SJCRH30 (cell line): Measurements from ENCODE around the gene FDXR. TPM values are rescaled to one million over a fixed set of nuclear protein-coding genes. Genes with fewer than 3 reads are reported as not detected.

Experiments used
- DNase-seq, 2 experiments: peaks; one replicate each; pipeline ENCODE4 v3.0.0-alpha.2; 2015 to 2020
- H3K27ac ChIP-seq: fragments of 250-450 bp; sonication (Bioruptor Pico); 2 replicates; pipeline ENCODE4 v1.5.1; 2020; ENCODE audit warnings: mild to moderate bottlenecking, moderate library complexity
- H3K27me3 ChIP-seq: fragments of 250-450 bp; sonication (Bioruptor Pico); 2 replicates; pipeline ENCODE4 v1.5.1; 2020; ENCODE audit warnings: mild to moderate bottlenecking, moderate library complexity
- H3K36me3 ChIP-seq: fragments of 250-450 bp; sonication (Bioruptor Pico); 2 replicates; pipeline ENCODE4 v1.5.1; 2020; ENCODE audit warnings: mild to moderate bottlenecking, moderate library complexity
- H3K4me1 ChIP-seq: fragments of 250-450 bp; sonication (Bioruptor Pico); 2 replicates; pipeline ENCODE4 v1.5.1; 2020; ENCODE audit warnings: mild to moderate bottlenecking, moderate library complexity
- H3K4me3 ChIP-seq: fragments of 250-450 bp; sonication (Bioruptor Pico); 2 replicates; pipeline ENCODE4 v1.5.1; 2020; ENCODE audit warnings: mild to moderate bottlenecking, moderate library complexity
- H3K9me3 ChIP-seq: fragments of 250-450 bp; sonication (Bioruptor Pico); replicated peaks from 2 replicates; pipeline ENCODE4 v1.5.1; 2020; ENCODE audit warnings: mild to moderate bottlenecking, moderate library complexity
- total RNA-seq: library from RNA; depleted of rRNA; stranded (reverse); fragments of >200 nt; shearing (Covaris generic); gene quantifications from 2 replicates; pipeline ENCODE4 v1.2.3, GENCODE V29; 2014

FDXR gene
- total RNA-seq, 1 experiment from 2014 or later, result 7.2 TPM

- no peaks in the 10 kb centered on the region for H3K9me3 ChIP-seq
- no peaks in the 10 kb centered on the region for H3K4me1 ChIP-seq
- no peaks in the 10 kb centered on the region for H3K36me3 ChIP-seq
- DNase-seq, result no peak
- H3K27ac ChIP-seq, result no peak overlapping the region
- no peak overlapping the region for H3K4me3 ChIP-seq
- peaks cover 53% of the 10 kb centered on the region for H3K27me3 ChIP-seq
Measured at GRCh38 chr17:74882517-74883240, 9.9 kb upstream of the FDXR start.

- peaks cover 46% of the 10 kb centered on the region for H3K27me3 ChIP-seq
- H3K4me1 ChIP-seq, result no peaks in the 10 kb centered on the region
Measured at GRCh38 chr17:74881073-74881472, 8.3 kb upstream of the FDXR start.

GRCh38 chr17:74879308-74879707, 6.5 kb upstream of the FDXR start:
- H3K4me3 ChIP-seq, result no peak overlapping the region
- no peak overlapping the region for H3K27ac ChIP-seq
- H3K4me1 ChIP-seq, result no peaks in the 10 kb centered on the region
- H3K27me3 ChIP-seq, result peaks cover 45% of the 10 kb centered on the region
- H3K36me3 ChIP-seq, result no peaks in the 10 kb centered on the region
- DNase-seq, result no peak
- H3K9me3 ChIP-seq, result no peaks in the 10 kb centered on the region

More at GRCh38 chr17:74881073-74881472, 8.3 kb upstream of the FDXR start:
- Histone ChIP-seq H3K9me3 (no peaks in the 10 kb centered on the region), H3K4me3 (no peak overlapping the region), H3K27ac (no peak overlapping the region), H3K36me3 (no peaks in the 10 kb centered on the region)
- DNase-seq, result no peak

GRCh38 chr17:74878658-74879057, 5.9 kb upstream of the FDXR start:
- H3K4me3 ChIP-seq, result no peak overlapping the region
- H3K27me3 ChIP-seq, result peaks cover 42% of the 10 kb centered on the region
- no peaks in the 10 kb centered on the region for H3K9me3 ChIP-seq
- H3K36me3 ChIP-seq, result no peaks in the 10 kb centered on the region
- peaks cover 3% of the 10 kb centered on the region for H3K4me1 ChIP-seq
- H3K27ac ChIP-seq, result no peak overlapping the region
- no peak for DNase-seq

- peaks cover 42% of the 10 kb centered on the region for H3K27me3 ChIP-seq
- H3K4me3 ChIP-seq, result no peak overlapping the region
- H3K36me3 ChIP-seq, result no peaks in the 10 kb centered on the region
- peaks cover 3% of the 10 kb centered on the region for H3K4me1 ChIP-seq
- H3K27ac ChIP-seq, result no peak overlapping the region
- DNase-seq, result no peak
- no peaks in the 10 kb centered on the region for H3K9me3 ChIP-seq
Measured at GRCh38 chr17:74877592-74878548, 5.1 kb upstream of the FDXR start.

GRCh38 chr17:74875977-74876593, 3.3 kb upstream of the FDXR start:
- H3K4me1 ChIP-seq, result peaks cover 3% of the 10 kb centered on the region
- no peak for DNase-seq
- peaks cover 33% of the 10 kb centered on the region for H3K27me3 ChIP-seq
- no peak overlapping the region for H3K27ac ChIP-seq
- H3K4me3 ChIP-seq, result no peak overlapping the region
- H3K9me3 ChIP-seq, result no peaks in the 10 kb centered on the region
- H3K36me3 ChIP-seq, result no peaks in the 10 kb centered on the region

- H3K27ac ChIP-seq, result no peak overlapping the region
- no peak overlapping the region for H3K4me3 ChIP-seq
- no peaks in the 10 kb centered on the region for H3K36me3 ChIP-seq
- no peak for DNase-seq
- H3K27me3 ChIP-seq, result peaks cover 25% of the 10 kb centered on the region
- peaks cover 3% of the 10 kb centered on the region for H3K4me1 ChIP-seq
- H3K9me3 ChIP-seq, result no peaks in the 10 kb centered on the region
Measured at GRCh38 chr17:74875155-74875976, 2.6 kb upstream of the FDXR start.

GRCh38 chr17:74874615-74875037, 1.8 kb upstream of the FDXR start:
- DNase-seq, result no peak
- H3K27ac ChIP-seq, result no peak overlapping the region

GRCh38 chr17:74873874-74874614, 1.2 kb upstream of the FDXR start:
- H3K36me3 ChIP-seq, result no peaks in the 10 kb centered on the region
- H3K27me3 ChIP-seq, result peaks cover 16% of the 10 kb centered on the region
- DNase-seq, result peak in 1 of 2 experiments; percentile 57
- H3K27ac ChIP-seq, result peak overlapping the region; percentile 63
- peak overlapping the region; percentile 68 for H3K4me3 ChIP-seq
- H3K9me3 ChIP-seq, result no peaks in the 10 kb centered on the region
- H3K4me1 ChIP-seq, result peaks cover 3% of the 10 kb centered on the region

More at GRCh38 chr17:74874615-74875037, 1.8 kb upstream of the FDXR start:
- Histone ChIP-seq H3K27me3 (peaks cover 22% of the 10 kb centered on the region), H3K4me3 (no peak overlapping the region), H3K4me1 (peaks cover 3% of the 10 kb centered on the region), H3K36me3 (no peaks in the 10 kb centered on the region), H3K9me3 (no peaks in the 10 kb centered on the region)

GRCh38 chr17:74873037-74873873, 461 bp upstream of the FDXR start:
- DNase-seq, result peak; percentile 100
- H3K9me3 ChIP-seq, result no peaks in the 10 kb centered on the region
- no peaks in the 10 kb centered on the region for H3K36me3 ChIP-seq
- peaks cover 9% of the 10 kb centered on the region for H3K27me3 ChIP-seq
- H3K4me3 ChIP-seq, result peak overlapping the region; percentile 68
- H3K4me1 ChIP-seq, result peaks cover 3% of the 10 kb centered on the region
- H3K27ac ChIP-seq, result peak overlapping the region; percentile 63

GRCh38 chr17:74871356-74872076, 1.3 kb downstream of the FDXR start:
- Histone ChIP-seq H3K4me3 (no peak overlapping the region), H3K27me3 (no peaks in the 10 kb centered on the region), H3K27ac (no peak overlapping the region), H3K4me1 (peaks cover 3% of the 10 kb centered on the region), H3K9me3 (no peaks in the 10 kb centered on the region), H3K36me3 (no peaks in the 10 kb centered on the region)
- no peak for DNase-seq

- Histone ChIP-seq H3K27me3 (no peaks in the 10 kb centered on the region), H3K4me1 (peaks cover 3% of the 10 kb centered on the region), H3K27ac (no peak overlapping the region), H3K4me3 (no peak overlapping the region), H3K9me3 (no peaks in the 10 kb centered on the region), H3K36me3 (no peaks in the 10 kb centered on the region)
- DNase-seq, result peak; percentile 42 to 50
Measured at GRCh38 chr17:74870512-74870911, 2.3 kb downstream of the FDXR start.
